HG03571 (cell line): ENCODE data around the gene CD160.
"Not testable (repeated sequence)": the region's sequence is repeated elsewhere in the genome, so short reads cannot be mapped to it uniquely, and the experiment has no call there.

Experiments
- ATAC-seq: cut with Tn5 transposase; IDR thresholded peaks from one replicate; pipeline ENCODE4 v1.9.1; 2021; ENCODE audit not compliant: unreplicated experiment

Gene CD160

GRCh38 chr1:145719230-145720079 lies at the start of gene CD160:
Gene CD160, plus strand, starts transcription at chr1:145719499. Its CDS starts 8,829 bp downstream, at chr1:145728328.
- no peak for ATAC-seq

GRCh38 chr1:145670995-145671745 lies 48.1 kb upstream of the CD160 start:
- ATAC-seq: not testable (repeated sequence)

- ATAC-seq: not testable (repeated sequence)
These were observed 46.1 kb upstream of the CD160 start for GRCh38 chr1:145673217-145673616.

GRCh38 chr1:145684858-145685257 lies 34.4 kb upstream of the CD160 start:
- not testable (repeated sequence) for ATAC-seq

DNA sequence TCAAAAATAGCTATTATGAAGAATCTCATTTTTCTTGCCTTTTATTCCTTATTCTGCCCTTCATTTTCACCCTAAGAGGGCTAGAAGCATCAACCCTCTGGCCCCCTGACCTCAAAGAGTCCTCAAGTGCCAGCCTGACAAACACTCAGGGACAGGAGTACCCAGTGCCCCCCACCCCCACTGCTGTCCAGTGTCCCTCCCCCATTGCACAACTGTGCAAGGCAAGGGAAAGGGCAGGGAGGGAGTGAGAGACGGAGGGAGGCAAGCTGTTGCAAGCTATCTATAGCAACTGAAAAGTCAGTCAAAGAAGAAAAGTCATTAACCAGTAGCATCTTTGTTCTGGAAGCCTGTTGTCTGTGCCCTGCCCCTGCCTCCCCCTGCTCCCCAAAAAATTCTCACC lies 33.2 kb upstream of the CD160 start:
- not testable (repeated sequence) for ATAC-seq

- no peak for ATAC-seq
These were observed 31.0 kb upstream of the CD160 start for GRCh38 chr1:145688328-145688727.

GRCh38 chr1:145688924-145689323 lies 30.4 kb upstream of the CD160 start:
- ATAC-seq: no peak

DNA sequence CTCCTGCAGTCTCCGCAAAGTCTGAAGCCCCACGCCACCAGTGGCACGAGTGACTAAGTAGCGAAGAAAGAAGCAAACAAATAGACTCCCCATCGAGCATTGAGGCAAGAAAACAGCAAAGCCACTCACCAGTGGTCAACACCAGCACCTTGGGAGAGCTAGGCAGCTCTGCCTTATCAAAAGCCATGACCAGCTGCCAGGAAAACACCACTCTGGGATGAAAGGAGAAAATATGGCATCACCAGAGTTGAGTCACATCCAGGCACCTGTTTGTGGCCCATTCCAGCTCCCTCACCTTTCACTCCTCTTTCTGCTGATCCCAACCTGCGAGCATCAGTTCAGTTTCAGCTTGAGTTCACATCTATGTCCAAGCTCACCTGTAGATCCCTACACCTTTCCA lies 29.4 kb upstream of the CD160 start:
- no peak for ATAC-seq

DNA sequence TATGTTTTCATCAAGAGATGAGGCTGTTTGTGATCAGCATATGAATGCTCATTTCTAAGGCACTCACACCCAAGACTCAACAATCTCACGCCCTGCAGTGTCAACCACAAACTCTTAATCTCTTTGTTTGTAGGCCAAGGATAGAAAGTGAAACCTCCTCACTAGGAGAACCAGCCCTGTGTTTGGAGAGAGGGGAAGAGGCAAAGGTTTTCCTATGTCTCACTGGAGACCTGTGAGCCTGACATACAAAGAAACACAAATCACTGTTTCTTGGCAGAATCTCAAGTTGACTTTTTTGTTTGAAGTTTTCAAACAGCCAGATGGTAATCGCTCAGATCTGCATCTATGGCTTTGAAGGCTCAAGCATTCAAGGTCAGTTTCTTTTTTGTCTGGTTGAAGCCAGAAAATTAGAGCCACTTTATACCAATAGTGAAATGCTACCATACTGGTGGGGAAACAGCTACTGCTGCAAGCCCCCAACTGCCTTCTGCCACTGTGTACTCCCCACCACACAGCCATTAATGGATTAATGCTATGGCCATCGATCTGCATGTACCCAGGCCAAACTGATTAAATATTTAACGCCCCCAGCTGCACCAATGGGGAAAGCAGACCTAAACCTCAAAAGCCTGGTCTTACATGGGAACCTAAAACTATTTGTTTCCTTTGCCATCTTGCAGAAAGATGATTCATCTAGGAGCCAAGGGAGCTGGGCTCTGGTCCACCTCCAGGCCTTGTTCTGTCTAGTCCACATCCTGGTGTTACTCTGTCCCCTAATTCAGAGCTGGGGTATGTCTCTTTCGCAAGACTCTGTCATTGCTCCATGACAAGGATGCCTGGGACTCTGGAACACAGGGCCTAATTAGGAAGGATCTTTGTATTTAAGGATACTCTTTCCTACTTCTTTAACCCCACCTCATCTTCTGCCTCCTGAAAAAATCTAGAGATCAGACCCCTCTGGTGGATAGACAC lies 28.4 kb upstream of the CD160 start:
- ATAC-seq: no peak

- no peak for ATAC-seq
These were observed 26.4 kb upstream of the CD160 start for GRCh38 chr1:145692785-145693443.

DNA sequence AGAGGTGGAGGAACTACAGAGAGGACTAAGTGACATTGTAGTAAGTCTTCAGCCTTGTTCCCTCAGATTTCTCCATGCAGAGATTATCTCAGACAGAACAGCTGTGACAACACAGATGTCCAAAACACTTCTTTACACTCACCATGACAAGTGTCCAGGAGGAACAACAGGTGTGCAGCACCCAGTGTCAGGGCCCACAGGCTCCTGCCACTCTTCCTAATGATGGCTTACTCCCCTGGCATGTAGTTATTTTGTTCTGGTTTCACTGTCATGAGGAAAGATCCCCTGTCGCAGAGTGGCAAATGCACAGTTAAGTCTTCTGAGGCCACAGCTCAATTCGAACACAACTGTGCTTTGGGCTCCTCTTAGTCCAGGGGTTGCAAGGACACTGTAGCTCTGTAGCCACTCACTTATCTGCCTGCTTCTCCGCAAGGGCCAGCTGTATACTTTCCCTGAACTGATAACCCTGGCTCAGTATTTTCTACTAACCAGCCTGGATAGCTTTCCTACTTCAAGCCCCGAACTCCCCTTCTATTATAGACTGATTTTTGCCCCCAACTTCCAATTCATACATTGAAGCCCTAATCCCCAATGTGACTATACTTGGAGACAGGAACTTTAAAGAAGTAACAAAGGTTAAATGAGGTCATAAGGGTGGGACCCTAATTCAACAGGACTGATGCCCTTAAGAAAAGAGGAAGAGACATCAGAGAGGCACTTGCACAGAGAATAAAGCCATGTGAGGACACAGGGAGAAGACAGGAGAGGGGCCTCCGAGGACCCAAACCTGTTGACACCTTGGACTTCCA lies 23.3 kb upstream of the CD160 start:
- no peak for ATAC-seq

DNA sequence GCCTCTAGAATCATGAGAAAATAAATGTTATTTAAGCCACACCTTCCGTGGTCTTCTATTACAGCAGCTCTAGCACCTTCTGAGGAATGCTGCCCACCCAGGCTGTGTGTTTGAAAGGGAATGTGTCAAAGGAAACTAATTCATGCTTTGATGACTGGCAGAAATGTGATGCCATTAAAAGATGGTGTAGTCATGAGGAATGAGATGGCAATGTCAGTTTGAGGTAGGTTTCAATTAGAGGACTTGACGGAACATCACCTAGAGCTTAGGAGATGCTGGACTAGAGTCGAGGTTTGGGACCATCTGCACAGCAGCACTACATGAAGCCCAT lies 22.7 kb upstream of the CD160 start:
- no peak for ATAC-seq

- no peak for ATAC-seq
These were observed 17.9 kb upstream of the CD160 start for GRCh38 chr1:145701306-145701862.

- no peak for ATAC-seq
These were observed 17.2 kb upstream of the CD160 start for GRCh38 chr1:145702052-145702451.

GRCh38 chr1:145702826-145703225 lies 16.5 kb upstream of the CD160 start:
- no peak for ATAC-seq

GRCh38 chr1:145705622-145706021 lies 13.7 kb upstream of the CD160 start:
- ATAC-seq: no peak

GRCh38 chr1:145706086-145706664 lies 13.1 kb upstream of the CD160 start:
- no peak for ATAC-seq

- no peak for ATAC-seq
These were observed 12.0 kb upstream of the CD160 start, which contains the start of gene PDZK1 for GRCh38 chr1:145707183-145707867. Gene PDZK1, minus strand, starts transcription at chr1:145707368. Its CDS starts 19,347 bp downstream, at chr1:145688021.
